K562 (cell line): ENCODE measurements around the gene FSTL4.

Experiments
- HDAC1 ChIP-seq, 2 experiments: fragments of 450-650 bp; IDR thresholded peaks; 2 replicates each; pipeline ENCODE4 v1.6.1; 2016 to 2017; ENCODE audit warnings: inconsistent platforms in 1 of 2, mild to moderate bottlenecking in 1 of 2, moderate library complexity in 1 of 2
- NCOA4 ChIP-seq: fragments of 450-650 bp; IDR thresholded peaks from 2 replicates; pipeline ENCODE4 v1.6.1; 2018; ENCODE audit warnings: mild to moderate bottlenecking; ENCODE audit not compliant: partially characterized antibody
- NRF1 ChIP-seq, 2 experiments: fragments of 450-650 bp; IDR thresholded peaks in 1 of 2; conservative IDR thresholded peaks in 1 of 2; 2 replicates each; pipeline ENCODE4 v1.6.1; 2014; ENCODE audit warnings: mild to moderate bottlenecking in 2 of 2

GRCh38 chr5:133496631-133497030, 115.7 kb downstream of the FSTL4 start:
- no peak for TF ChIP-seq HDAC1 (IDR thresholded peaks at IDR 0.05)
- TF ChIP-seq NCOA4 = no peak
- TF ChIP-seq NRF1 (conservative IDR thresholded peaks at IDR 0.05 in 1 of 2, IDR thresholded peaks at IDR 0.05 in 1 of 2) = no peak
